C4-2B (cell line): ENCODE data around the gene GLI3.

Experiments used
- CTCF ChIP-seq: fragments of 450-650 bp; conservative IDR thresholded peaks from 2 replicates; pipeline ENCODE4 v1.5.1; 2017; ENCODE audit warnings: mild to moderate bottlenecking
- ZFX ChIP-seq: fragments of 450-650 bp; IDR thresholded peaks from 2 replicates; pipeline ENCODE4 v1.6.1; 2017

- TF ChIP-seq CTCF (no peak), ZFX (no peak)
These were observed 27.0 kb upstream of the GLI3 start for GRCh38 chr7:42263971-42264370.
